Muscle layer of colon (tissue), 2 donors: ENCODE data around the gene ZNF239.
"Not testable (repeated sequence)": the region's sequence is repeated elsewhere in the genome, so short reads cannot be mapped to it uniquely, and the experiment has no call there.

ENCODE experiments used
- H3K27ac ChIP-seq: one replicate; pipeline ENCODE4 v1.7.0; 2013; ENCODE audit warnings: low read depth, mild to moderate bottlenecking, low read length, moderate library complexity
- H3K27me3 ChIP-seq, 2 donors: one replicate each; pipeline ENCODE4 v1.7.0; 2013; ENCODE audit warnings: low read length in 2 of 2, mild to moderate bottlenecking in 2 of 2; ENCODE audit not compliant: insufficient read depth in 2 of 2, control insufficient read depth in 1 of 2
- H3K36me3 ChIP-seq: one replicate; pipeline ENCODE4 v1.7.0; 2013; ENCODE audit warnings: mild to moderate bottlenecking, low read length; ENCODE audit not compliant: insufficient read depth
- H3K4me1 ChIP-seq: one replicate; pipeline ENCODE4 v1.7.0; 2013; ENCODE audit warnings: mild to moderate bottlenecking, low read length; ENCODE audit not compliant: insufficient read depth
- H3K4me3 ChIP-seq, 2 donors: one replicate each; pipeline ENCODE4 v1.7.0; 2013; ENCODE audit warnings: low read length in 2 of 2, low read depth in 1 of 2, mild to moderate bottlenecking in 1 of 2, moderate library complexity in 1 of 2
- H3K9ac ChIP-seq: one replicate; pipeline ENCODE4 v1.7.0; 2013; ENCODE audit warnings: low read length
- H3K9me3 ChIP-seq: one replicate; pipeline ENCODE4 v1.7.0; 2013; ENCODE audit warnings: mild to moderate bottlenecking, low read length
- donor health status: abdominal sarcoma.
- donor health status: Adenocarcinoma of cecum.

ZNF239 gene

DNA sequence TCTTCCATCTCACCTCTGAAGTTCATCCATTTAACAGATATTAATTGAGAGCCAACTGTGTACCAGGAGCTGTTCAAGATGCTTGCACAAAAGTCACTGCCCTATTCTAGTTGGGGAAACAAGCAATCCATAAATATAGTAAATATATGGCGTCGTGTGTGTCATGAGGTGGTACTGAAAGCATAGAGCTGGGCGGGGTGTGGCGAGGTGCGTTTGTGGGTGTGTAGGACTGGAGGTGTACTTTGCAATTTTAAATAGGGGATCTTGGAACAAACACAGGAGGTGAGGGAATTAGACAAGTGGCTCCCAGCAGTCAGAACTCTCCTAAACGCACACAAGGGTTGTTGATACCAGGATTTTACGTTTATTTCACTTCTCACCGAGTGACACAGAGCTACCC is 490 bp upstream of the ZNF239 start:
- Histone ChIP-seq H3K4me1 (peaks cover 9% of the 10 kb centered on the region), H3K4me3 (peak overlapping the region; percentile 53 to 55), H3K27me3 (no peaks in the 10 kb centered on the region), H3K9ac (no peak overlapping the region), H3K9me3 (no peaks in the 10 kb centered on the region), H3K36me3 (no peaks in the 10 kb centered on the region), H3K27ac (no peak overlapping the region)

DNA sequence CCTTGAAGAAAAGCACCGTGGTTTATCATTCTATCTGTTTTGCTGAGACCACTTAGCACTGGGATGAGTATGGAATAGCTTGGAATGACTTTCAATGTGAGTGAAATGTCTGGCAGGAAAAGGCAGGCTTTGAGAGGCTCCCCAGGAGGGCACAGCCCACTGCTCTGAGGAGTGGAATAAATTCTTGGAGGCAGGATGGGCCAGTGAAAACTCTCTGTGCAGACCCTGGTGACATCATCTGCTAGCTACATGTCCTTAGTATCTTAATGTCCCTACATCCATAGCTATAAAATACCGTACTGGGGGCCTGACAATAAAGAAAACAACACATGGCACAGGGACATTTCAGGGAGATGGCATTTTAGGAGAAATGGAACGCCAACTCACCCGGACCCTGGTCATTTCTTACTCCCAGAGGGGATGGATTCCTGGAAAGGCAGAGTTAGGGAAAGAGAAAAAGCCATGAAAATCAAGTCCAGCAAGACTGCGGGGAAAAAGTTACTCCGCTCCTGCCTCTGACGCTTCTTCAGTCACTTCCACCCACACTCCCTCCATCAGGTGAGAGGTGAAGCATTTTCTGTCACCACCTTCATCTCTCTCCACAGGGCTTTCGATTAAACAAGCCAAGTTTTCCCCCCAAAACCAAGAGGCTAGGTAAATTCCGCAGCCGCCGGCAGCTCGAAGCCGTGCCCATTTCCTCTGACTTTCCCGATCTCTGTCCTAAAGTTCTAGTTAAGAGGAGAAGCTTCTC is 991 bp downstream of the ZNF239 start:
- Histone ChIP-seq H3K4me3 (peak overlapping the region; percentile 53 to 55), H3K27ac (peak overlapping the region; percentile 71), H3K9ac (peak overlapping the region; percentile 2), H3K27me3 (no peaks in the 10 kb centered on the region), H3K4me1 (peaks cover 9% of the 10 kb centered on the region), H3K36me3 (no peaks in the 10 kb centered on the region), H3K9me3 (no peaks in the 10 kb centered on the region)

DNA sequence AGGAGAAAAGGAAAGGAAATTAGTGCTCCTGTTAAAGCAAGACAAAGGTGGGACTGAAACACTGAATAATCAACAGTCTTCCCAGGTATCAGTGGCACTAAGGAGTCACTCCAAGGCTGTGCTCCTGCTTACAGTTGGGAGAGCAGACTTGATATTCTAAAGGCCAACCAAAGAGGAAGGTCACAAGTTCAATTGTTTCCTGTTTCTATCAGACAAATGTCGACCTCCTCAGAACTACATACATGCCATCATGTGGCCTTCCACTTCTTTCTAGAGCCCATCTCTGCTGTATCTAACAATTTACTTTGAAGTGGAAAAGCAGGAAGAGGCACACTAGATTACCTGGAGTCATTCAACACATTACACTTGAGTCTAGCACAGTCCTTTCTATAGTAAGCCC is 3.4 kb downstream of the ZNF239 start:
- Histone ChIP-seq H3K27me3 (no peaks in the 10 kb centered on the region), H3K4me3 (no peak overlapping the region), H3K9ac (no peak overlapping the region), H3K36me3 (peaks cover 6% of the 10 kb centered on the region), H3K9me3 (no peaks in the 10 kb centered on the region), H3K4me1 (peaks cover 9% of the 10 kb centered on the region), H3K27ac (no peak overlapping the region)

DNA sequence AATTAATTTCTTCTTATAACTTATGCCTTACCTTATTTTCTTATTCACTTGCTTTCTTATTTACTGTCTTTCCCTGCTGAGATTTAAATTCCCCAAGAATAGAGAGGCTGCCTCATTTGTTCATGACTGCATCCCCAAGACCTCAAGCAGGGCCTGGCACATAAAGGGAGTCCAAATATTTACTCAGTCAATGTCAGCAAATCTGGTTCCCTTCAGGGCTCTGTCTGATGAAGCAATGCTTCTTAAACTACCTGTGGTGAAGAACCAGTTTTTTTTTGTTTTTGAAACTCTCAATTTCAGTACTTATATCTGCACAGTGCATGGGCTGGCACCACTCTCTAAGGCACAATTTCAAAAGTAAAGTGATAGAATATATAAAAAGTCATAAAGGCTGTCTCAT is 4.7 kb downstream of the ZNF239 start:
- no peaks in the 10 kb centered on the region for H3K9me3 ChIP-seq
- H3K4me1 ChIP-seq = peaks cover 9% of the 10 kb centered on the region
- no peak overlapping the region for H3K27ac ChIP-seq
- no peaks in the 10 kb centered on the region for H3K27me3 ChIP-seq
- H3K36me3 ChIP-seq = peaks cover 6% of the 10 kb centered on the region
- no peak overlapping the region for H3K9ac ChIP-seq
- H3K4me3 ChIP-seq = no peak overlapping the region

- no peaks in the 10 kb centered on the region for H3K4me1 ChIP-seq
- peaks cover 37% of the 10 kb centered on the region for H3K36me3 ChIP-seq
- H3K9ac ChIP-seq = no peak overlapping the region
- H3K27me3 ChIP-seq = no peaks in the 10 kb centered on the region
- no peak overlapping the region for H3K27ac ChIP-seq
- H3K4me3 ChIP-seq = no peak overlapping the region
- H3K9me3 ChIP-seq = peaks cover 20% of the 10 kb centered on the region
Observed at GRCh38 chr10:43557214-43557613, 17.2 kb downstream of the ZNF239 start.

GRCh38 chr10:43543746-43544145 is 30.7 kb downstream of the ZNF239 start:
- H3K4me1 ChIP-seq, H3K9me3 ChIP-seq, H3K36me3 ChIP-seq, H3K27me3 ChIP-seq, H3K27ac ChIP-seq, H3K4me3 ChIP-seq, H3K9ac ChIP-seq: not testable (repeated sequence)

GRCh38 chr10:43524434-43525247 is 49.8 kb downstream of the ZNF239 start:
- H3K4me3 ChIP-seq = no peak overlapping the region
- H3K27ac ChIP-seq = no peak overlapping the region
- no peaks in the 10 kb centered on the region for H3K4me1 ChIP-seq
- H3K27me3 ChIP-seq = no peaks in the 10 kb centered on the region
- H3K36me3 ChIP-seq = no peaks in the 10 kb centered on the region
- H3K9me3 ChIP-seq = peaks cover 32% of the 10 kb centered on the region
- no peak overlapping the region for H3K9ac ChIP-seq
